Left colon (tissue), 2 donors: ENCODE measurements around the gene ABCG2. TPM values are rescaled to one million over a fixed set of nuclear protein-coding genes. Genes with fewer than 3 reads are reported as not detected.
"Not testable (repeated sequence)": the region's sequence is repeated elsewhere in the genome, so short reads cannot be mapped to it uniquely, and the experiment has no call there.

ENCODE experiments used
- ATAC-seq: fragments of 200-7000 bp; cut with Tn5 transposase; one replicate; pipeline ENCODE4 v1.9.1; 2020; ENCODE audit warnings: mild to moderate bottlenecking, moderate library complexity
- DNase-seq, 2 donors: peaks; one replicate each; pipeline ENCODE4 v3.0.0-alpha.2; 2020
- intact Hi-C, 2 donors: fragments of 100-400 bp; cut with DNase I in 1 of 2; cut with micrococcal nuclease in 1 of 2; formaldehyde crosslinking; loops; one replicate each; pipeline versions ENCODE4 v1.11.2 to v1.14.0; 2022; cut with DNase I, micrococcal nuclease
- total RNA-seq, 2 donors: library from RNA; stranded (reverse); fragmentation: NEBNext Ultra II Directional; extraction: Animal tissue kit (Norgen Biotek cat#: 25700); gene quantifications; one replicate each; pipeline ENCODE4 v1.2.1, GENCODE V29; 2021
- donor health status: DM: no; HTN: no; CAD: no.
- donor health status: DM: yes; HTN: yes; CAD: no.

Gene ABCG2
- total RNA-seq, 2 donors from 2014 or later: 32.5 to 36.2 TPM

DNA sequence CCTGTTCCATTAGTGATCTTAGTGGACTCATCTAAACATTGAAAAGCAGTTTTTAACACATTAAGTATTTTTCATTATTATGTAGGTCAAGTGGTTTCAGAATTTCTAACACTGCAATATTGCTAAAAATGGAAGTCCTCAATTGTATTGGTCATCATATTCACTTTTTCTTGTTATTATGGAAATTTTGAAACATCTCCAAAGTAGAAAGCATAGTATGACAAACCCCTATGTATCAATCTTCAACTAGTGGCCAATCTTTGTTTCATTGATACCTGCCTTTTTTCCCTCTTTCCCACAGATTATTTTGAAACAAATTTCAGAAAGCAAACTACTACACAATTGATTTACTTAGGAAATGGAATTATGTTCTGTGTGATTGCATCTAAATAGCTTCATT is 14.5 kb upstream of the ABCG2 start:
- intact Hi-C loops: no loop called here
- DNase-seq (no peak), ATAC-seq (no peak)

DNA sequence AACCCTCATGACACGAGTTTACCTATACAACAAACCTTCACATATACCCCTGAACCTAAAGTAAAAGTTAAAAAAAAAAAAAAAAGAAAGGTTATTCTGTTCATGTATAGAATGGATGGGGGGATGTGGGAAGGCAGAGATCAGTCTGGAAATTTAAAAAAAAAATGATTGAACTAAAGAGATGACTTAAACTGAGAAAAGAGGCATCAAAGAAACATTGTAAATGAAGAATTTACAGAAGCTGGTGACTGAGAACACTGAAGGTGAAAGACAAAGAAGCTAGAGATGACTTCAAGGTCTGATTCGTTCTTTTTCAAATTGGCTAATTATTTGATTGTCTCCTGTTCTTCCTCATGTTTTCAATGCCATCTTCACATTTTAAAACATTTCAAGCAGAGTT is 12.8 kb upstream of the ABCG2 start:
- no peak for DNase-seq
- intact Hi-C loops: no loop called here

DNA sequence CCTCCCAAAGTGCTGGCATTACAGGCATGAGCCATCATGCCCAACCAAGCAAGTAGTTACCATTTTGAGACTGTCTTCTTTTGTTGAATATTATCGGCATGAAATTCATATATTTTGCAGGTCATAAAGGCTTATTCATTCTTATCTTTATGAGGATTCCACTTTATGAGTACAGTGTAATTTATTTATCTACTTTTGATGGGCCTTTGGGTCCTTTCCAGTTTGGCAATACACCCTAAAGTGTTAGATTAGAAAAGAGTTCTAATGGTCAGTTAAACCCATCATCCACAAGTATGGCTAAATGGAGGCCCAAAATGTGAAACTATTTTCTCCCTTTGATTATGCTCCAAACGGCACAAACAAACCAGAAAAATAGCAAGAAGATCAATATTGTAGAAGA is 10.9 kb upstream of the ABCG2 start:
- ATAC-seq: peak; percentile 40

More for the DNA sequence above, 12.8 kb upstream of the ABCG2 start:
- no peak for ATAC-seq

DNA sequence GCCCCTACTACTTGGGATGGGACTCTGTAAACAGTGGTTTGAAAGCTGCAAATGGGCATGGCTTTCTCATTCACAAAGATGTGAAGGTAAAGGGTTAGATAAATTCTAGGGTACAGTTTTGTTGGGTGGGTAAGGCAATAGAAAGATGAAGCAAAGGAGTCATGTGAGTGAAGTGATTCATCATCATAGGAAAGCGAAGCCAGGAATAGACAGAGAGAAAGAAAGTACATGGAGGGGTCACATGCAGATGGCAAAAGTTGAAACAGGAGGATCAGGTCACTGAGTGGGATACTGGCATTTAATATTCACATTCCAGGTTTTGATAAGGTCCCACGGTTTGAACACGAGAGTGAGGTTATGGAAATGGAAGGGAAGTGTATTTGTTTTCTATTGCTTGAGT is 8.2 kb upstream of the ABCG2 start:
- DNase-seq (no peak), ATAC-seq (no peak)
- intact Hi-C loops: no loop called here

More for the DNA sequence above, 10.9 kb upstream of the ABCG2 start:
- no peak for DNase-seq
- intact Hi-C loops: no loop called here

DNA sequence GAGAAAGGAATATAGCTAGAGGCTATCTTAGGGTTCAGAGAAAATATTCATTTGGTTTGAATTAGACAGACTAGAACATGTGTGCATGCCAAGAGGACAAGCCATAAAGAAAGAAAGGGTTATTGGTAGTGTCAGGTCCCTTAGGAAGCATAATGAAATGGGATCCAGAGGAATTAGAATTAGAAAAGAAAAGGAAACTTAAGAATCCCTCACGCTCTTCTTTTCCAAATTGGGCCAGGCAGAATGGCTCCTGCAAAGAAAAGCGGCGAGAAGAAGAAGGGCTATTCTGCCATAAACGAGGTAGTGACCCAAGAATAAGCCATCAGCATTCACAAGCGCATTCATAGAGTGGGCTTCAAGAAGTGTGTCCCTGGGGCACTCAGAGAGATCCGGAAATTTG is 4.9 kb upstream of the ABCG2 start:
- ATAC-seq: no peak
- intact Hi-C loops: no loop called here
- no peak for DNase-seq

- ATAC-seq (peak; percentile 56), DNase-seq (no peak)
- intact Hi-C loops: no loop called here
Measured at GRCh38 chr4:88162626-88163025, 4.2 kb upstream of the ABCG2 start.

DNA sequence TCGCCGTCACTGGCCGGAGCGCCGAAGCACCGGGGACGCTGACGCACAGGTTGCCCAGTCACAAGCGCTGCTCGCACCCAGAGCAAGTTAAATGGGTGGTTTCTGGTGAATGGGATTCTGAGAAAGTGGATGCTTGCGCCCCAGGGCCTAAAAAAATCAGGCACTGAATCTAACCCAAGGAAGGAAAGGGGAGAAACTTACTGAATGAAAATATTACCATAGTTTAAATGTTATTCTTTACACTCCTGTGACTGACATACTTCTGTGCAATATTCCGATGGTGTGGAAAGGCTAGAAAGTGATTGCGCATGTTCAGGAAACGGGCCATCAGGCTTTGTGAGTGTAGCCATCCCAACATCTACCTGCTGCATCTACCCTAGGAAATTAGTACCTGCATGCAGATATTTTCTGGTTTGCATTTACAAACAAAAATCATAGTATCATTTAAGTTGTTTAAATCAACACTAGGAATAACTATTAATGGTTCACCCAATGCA is 838 bp upstream of the ABCG2 start:
- intact Hi-C loops: no loop called here
- ATAC-seq (no peak), DNase-seq (no peak)

DNA sequence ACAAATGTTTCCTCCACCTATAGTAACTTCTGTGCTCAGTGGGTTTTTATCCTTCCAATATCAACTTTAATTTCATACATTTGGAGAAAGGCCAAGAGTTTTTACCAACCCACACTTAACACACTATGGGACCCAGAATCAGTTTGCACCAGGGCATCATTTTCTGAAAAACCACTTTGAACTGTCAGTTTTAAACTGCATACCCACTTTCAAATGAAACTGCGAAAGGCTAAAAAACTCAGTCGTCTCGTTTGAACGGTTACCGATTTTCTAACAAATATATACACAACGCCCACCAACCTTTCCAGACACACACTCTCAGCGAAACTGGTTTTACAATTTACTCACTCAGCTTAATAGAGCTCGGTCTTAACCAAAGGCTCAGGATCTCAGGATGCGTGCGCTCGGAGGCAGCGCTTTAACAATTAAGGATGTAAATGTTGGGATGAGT is 376 bp downstream of the ABCG2 start:
- peak; percentile 53 for ATAC-seq
- intact Hi-C loops: no loop called here
- no peak for DNase-seq

- intact Hi-C loops, DNase-seq, ATAC-seq: not testable (repeated sequence)
Measured at GRCh38 chr4:88152331-88152730, 6.1 kb downstream of the ABCG2 start.

- intact Hi-C loops: no loop called here
- ATAC-seq (no peak), DNase-seq (no peak)
Measured at GRCh38 chr4:88148560-88148959, 9.9 kb downstream of the ABCG2 start.

- intact Hi-C loops: no loop called here
- no peak for DNase-seq
- ATAC-seq: peak; percentile 72
Measured at GRCh38 chr4:88147799-88148217, 10.6 kb downstream of the ABCG2 start.

GRCh38 chr4:88146891-88147290 is 11.5 kb downstream of the ABCG2 start:
- intact Hi-C loops: no loop called here
- DNase-seq (no peak), ATAC-seq (no peak)

DNA sequence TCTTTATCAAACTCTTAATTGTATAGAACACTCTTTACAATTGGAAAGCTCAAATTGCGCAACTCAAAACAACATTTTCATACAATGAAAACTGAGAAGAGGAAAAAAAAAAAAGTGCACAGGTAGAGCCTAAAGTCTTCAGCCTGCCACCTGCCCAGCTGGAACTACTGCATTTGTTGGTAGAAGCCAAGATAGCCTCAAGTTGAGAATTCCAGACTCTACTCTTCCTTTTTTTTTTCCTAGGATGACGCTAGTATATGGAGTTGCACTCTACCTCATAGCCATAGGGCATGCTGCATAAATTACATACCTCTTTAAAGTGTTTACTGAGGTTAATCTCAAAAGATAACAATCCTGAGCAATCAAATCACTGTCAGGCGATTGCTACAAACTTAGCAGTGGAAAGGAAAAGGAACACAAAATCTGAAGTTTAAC is 13.6 kb downstream of the ABCG2 start:
- intact Hi-C loops: no loop called here
- DNase-seq (no peak), ATAC-seq (peak; percentile 91)

GRCh38 chr4:88144048-88144447 is 14.4 kb downstream of the ABCG2 start:
- DNase-seq (no peak), ATAC-seq (no peak)
- intact Hi-C loops: no loop called here

GRCh38 chr4:88143504-88143903 is 14.9 kb downstream of the ABCG2 start:
- intact Hi-C loops: no loop called here
- no peak for DNase-seq
- ATAC-seq: peak; percentile 53

DNA sequence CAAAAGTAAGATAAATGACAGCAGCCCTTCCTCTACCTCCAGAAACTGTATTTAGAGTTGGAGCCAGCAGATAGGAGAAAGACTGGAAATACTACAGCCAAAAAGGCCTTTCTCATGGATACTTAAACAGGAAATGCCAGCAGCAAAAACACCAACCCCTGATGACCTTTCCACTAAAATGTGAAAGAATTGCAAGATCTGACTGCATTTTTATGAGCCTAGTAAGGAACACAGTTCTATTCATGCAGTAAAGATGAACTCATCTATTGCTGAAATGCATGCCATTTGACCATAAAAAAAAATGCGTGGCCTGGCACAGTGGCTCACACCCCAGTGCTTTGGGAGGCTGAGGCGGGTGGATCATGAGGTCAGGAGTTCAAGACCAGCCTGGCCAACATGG is 19.9 kb downstream of the ABCG2 start:
- DNase-seq: no peak
- peak; percentile 56 for ATAC-seq

DNA sequence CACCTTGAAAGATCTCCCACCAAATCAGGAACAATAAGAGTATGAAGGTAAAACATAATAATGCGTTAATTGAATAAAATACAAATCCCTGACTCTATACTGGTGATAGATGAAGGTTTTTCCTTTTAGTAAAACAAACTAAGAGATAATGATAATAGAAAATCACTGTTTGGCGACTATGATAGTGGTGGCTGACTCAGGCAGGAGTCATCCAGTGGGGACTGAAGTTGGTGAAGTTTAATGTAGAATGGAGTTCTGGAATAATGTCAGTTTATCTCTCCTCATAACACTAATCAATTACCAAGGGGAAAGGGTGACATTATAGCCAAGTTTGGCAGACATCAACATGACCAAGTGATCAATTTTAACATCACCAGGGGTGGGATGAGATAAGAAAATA is 21.3 kb downstream of the ABCG2 start:
- no peak for DNase-seq
- no peak for ATAC-seq
- intact Hi-C loops: no loop called here

More for the DNA sequence above, 19.9 kb downstream of the ABCG2 start:
- intact Hi-C loops: no loop called here

- no peak for DNase-seq
- ATAC-seq: no peak
- intact Hi-C loops: no loop called here
Measured at GRCh38 chr4:88136249-88136648, 22.2 kb downstream of the ABCG2 start.

- ATAC-seq (no peak), DNase-seq (no peak)
Measured at GRCh38 chr4:88135356-88135663, 23.1 kb downstream of the ABCG2 start.

GRCh38 chr4:88134536-88135355 is 23.7 kb downstream of the ABCG2 start:
- intact Hi-C loops: no loop called here
- DNase-seq: peak; percentile 39 to 45
- peak; percentile 97 for ATAC-seq

More at GRCh38 chr4:88135356-88135663, 23.1 kb downstream of the ABCG2 start:
- intact Hi-C loops: no loop called here

- no peak for ATAC-seq
- intact Hi-C loops: no loop called here
- no peak for DNase-seq
Measured at GRCh38 chr4:88134111-88134510, 24.3 kb downstream of the ABCG2 start.
